ENCODE measurements around the gene KPTN.
"Not testable (repeated sequence)": the region's sequence is repeated elsewhere in the genome, so short reads cannot be mapped to it uniquely, and the experiment has no call there.

The KPTN gene

DNA sequence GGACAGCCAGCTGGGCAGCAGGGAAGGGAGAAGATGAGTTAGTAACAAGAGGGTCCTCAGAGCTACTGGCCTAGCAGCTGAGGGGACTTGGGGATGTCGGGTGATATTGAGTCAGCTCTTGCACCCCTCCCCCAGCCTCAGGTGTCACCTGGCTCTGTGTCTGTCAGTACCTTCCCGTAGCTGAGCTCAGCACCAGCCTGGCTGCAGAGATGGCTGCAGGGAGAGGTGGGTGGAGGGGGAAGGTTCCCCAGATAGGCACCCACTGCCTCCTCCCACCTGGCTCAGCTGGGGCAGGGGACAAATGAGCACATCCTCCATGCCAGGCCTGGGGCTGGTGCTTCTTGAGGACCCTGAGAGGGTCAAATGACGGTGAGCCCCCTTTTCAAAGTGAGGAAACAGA is 6.8 kb upstream of the KPTN start:
- no peak for DNase-seq

DNA sequence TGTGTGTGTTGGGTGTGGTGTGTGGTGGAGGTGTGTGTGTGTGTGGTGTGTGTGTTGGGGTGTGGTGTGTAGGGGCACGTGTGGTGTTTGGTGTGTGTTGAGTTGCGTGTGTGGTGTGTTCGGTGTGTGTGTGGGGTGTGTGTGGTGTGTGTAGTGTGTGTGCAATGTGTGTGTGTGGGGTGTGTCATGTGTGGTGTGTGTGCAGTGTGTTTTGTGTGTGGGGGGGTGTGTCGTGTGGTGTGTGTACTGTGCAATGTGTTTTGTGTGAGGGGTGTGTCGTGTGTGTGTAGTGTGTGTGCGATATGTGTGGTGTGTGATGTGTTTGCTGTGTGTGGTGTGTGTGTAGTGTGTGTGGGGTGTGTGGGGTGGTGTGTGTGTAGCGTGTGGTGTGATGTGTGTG is 6.0 kb upstream of the KPTN start:
- no peak for DNase-seq

DNA sequence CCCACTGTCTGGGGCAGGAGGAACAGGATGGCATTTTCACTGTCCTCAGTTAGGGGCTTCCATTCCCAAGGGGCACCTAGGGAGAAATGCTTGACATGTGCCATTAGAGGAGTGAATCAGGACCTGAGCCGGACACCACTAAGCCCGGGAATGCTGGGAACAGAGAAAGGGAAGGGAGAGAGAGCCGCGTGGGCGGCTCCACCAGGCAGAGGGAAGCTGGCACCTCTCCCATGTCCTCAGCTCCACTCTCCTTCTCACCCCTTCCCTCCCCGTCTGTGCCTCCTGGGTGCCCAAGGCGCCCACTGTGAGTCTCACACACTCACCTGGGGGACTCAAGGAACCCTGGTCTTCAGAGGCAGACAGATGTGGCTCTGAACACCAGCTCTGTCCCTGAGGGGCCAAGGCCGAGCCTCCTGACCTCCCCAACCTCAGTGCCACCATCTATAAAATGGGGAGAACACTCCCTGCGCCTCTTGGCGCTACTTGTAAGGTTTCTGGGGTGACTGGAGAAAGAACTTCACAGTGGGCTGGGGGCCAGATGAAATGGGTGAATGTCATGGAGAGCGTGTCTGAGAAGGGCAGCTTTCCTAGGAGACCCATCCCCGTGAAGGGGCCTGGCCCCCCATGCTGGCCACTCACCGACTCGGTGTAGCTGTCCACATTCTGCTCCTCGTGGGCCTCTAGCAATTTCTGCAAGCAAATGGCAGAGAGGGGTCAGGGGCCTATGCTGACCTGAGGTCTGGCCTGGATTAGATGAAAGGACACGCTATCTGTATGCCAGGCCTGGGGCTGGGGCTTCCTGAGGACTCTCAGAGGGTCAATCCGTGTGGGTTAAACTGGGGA is 5.3 kb upstream of the KPTN start:
- no peak for DNase-seq

DNA sequence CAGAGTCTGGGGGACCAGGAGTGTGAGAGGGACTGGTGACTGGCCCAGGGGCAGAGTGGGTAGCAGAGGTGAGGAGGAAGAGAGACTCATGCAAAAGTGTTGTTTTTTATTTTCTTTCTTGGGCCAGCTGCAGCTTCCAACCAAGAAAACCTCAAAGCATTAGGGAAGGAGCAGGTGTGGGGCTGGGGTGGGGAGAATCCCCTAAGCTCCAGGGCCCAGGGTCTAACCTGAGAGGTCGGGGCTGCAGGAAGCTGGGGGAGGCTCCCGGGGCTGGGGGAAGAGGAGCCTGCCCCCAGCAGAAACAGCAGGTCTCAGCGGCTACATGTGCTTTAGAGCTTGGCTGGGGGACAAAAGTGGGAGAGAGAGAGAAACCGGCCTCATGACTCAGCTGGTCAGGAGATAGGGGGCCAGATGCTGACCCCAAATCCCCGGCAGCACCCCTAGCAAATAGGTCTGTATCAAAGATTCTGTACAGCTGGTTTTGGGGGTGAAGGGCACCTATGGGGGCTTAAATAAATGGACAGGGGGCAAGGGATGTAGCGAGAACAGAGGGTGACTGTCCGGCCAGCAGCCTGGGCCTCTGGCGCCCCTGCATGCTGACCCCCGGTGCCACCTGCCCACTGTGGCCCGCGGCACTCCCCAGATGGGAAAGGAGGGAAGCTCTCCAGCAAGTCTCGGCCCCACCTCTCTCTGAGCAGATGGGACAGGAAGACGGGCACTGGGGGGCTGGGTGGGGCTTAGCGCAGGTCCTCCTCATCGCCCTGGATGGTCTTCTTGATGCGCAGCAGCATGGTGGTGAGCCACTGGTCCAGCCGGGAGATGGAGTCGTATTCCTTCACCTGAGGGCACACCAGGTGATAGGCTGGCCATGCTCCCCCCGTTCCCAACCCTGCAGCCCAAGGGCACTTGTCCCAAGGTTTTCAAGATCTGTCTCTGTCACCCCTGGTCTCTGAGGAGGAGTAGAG is 3.8 kb upstream of the KPTN start:
- DNase-seq: no peak

DNA sequence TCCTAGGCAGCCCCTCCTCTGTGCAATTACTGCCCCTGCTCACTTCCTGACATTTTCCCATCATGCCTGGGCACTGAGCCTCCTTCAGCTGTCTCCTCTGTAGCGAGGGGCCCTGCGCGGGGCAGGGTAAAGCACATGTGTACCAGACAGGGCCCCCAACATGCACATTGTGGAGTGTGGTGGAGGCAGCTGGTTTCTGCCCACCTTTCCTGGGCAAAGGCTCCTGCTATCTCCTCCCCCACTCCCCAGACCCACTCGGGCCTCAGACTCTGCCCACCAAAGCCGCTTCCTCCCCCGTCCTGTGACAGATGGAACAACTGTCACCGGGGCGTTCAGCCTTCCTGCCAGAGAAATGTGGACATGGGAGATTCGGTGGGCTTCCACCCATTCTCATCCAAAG is 2.9 kb upstream of the KPTN start:
- no peak for DNase-seq

DNA sequence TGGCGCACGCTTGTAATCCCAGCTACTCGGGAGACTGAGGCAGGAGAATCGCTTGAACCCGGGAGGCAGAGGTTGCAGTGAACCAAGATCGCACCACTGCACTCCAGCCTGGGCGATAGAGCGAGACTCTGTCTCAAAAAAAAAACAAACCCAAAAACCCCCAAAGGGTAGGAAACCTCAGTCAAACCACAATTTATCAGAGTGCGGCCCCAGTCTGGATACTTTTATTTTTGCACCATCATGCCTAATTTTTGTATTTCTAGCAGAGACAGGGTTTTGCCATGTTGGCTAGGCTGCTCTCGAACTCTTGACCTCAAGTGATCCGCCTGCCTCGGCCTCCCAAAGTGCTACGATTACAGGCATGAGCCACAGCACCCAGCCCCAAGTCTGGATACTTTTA is 2.2 kb upstream of the KPTN start:
- DNase-seq: not testable (repeated sequence)

DNA sequence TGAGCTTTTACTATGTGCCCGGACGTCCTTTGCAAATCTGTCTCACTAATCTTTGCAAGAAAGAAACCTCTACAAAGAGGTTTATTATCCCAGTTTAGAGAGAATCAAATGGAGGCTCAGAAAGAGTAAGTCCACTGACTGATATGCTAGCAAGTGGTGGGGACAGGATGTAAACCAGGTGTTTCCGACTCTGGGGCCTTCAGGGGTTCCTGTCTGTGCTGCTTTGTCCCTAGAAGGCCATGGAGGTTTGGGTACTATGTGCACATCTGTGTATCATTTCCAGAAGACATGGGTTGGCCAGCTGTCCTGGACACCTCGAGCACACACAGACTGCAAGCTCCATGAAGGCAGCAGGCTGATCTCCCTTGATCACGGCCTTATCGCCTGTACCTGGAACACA is 1.2 kb upstream of the KPTN start:
- no peak for DNase-seq

DNA sequence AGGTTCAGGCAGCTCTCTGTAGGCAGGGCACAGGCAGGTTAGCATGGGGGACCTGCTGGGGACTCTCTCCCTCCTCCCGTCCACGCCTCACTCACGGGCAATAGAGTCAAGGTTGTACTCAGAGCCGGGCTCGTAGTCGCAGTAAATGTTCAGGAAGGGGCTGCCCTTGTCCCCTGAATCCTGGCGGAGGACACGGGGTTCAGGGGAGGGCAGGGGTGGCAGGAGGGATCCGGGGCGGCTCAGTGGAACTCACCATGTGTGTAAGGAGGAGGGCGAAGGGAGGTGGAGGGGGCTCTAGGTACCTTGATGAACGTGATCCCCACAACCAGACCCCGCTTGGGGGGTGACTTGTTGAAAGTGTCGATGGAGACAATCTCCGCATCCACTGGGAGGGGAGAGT is 819 bp downstream of the KPTN start:
- DNase-seq: no peak

DNA sequence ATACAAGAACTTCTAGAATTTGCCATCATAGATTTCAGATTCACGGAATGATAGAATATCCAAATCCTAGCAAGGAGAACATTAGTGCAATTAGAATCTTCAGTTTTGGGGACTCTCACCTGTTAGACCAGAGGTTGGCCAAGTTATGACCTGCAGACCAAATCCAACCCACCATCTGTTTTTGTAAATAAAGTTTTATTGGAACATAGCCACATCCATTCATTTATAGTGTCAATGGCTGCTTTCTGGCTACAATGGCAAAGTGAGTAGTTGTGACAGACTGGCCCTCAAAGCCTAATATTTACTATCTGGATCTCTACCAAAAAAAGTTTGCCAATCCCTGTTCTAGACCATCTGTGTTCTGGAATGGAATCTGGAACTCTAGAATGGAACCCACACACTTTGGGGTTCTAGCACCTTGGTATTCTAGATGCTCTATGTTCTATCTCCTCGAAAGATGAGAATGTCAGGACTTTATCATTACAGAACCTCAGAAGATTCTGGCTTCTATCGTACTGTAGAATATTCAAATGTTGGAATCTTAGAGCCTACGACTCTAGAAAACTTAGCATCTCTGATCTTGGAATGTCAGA is 2.5 kb downstream of the KPTN start:
- no peak for DNase-seq

DNA sequence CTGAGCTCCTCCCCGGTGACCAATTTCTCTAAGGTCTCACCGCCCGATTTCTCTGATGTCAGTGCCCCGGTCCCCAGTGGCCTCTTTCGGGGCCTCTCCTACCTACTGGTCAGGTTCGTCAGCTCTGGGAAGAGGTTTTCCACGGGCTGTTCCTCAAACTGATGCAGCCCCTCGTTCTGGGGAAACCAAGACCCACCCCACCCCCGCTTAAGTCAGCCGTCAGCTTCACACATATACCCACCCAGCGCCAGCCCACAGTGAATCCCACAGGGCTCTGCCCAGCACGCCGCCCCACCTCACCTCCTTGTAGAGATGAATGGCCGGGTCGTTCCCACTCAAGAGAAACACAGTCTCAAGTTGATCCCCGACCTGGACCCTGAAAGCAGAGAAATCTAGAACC is 3.4 kb downstream of the KPTN start:
- DNase-seq: no peak

DNA sequence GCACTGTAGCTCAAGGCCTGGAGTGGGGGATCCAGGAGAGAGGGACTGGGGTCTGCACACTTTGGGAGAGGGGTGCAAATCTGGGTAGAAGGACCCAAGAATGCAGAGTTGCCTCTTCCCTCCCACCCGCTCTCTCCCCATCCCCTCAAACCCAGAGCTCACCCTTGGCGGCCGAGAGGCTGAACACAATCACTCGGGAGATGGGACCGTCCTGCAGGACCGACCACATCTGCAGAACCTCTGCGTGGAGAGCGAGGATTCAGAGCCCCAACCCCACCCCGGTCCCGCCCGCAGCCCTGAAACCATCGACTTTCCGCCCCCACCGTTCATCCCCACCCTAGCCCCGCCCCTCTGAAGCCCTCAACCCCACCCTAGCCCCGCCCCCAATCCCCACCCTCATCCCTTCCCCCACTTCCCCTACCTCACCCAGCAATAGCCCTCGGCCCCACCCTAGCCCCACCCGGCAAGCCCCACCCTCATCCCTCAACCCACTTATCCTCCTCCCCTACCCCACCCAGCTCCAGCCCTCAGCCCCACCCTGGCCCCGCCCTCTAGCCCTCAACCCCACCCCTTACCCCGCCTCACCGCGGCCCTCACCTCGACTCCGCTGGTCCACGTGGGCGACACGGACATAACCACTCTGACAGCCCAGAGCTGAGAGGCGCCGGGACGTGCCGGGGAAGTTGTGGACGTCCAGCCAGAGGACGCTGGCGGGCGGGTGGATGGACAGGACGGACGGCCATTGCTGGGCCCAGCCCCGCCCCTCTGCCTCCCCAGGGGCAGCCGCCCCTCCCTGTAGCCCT is 4.1 kb downstream of the KPTN start:
- no peak for DNase-seq

DNA sequence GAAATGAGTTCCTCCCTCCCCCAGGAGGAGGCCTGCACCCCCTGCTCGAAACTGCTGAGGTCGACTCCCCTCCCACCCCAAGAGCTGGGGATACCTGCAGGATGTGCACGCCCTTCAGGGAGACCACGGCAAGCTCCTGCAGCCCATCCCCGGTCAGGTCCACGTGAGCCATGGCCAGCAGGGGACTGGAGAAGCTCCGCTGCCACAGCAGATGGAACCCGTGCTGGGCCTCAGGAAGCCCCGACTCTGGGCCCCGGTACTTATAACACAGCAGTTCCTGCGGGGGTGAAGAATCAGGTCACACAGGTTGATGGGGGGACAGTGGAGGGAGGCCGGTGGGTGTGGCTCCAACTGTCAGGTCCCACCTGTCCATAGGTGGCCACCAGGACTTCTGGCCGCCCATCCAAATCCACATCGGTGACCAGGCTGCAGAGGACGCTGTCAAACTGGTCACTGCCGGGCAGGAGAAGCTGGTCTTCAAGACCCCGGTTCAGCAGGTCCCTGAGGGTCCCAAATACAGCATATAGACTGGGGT is 7.5 kb downstream of the KPTN start:
- DNase-seq: no peak

DNA sequence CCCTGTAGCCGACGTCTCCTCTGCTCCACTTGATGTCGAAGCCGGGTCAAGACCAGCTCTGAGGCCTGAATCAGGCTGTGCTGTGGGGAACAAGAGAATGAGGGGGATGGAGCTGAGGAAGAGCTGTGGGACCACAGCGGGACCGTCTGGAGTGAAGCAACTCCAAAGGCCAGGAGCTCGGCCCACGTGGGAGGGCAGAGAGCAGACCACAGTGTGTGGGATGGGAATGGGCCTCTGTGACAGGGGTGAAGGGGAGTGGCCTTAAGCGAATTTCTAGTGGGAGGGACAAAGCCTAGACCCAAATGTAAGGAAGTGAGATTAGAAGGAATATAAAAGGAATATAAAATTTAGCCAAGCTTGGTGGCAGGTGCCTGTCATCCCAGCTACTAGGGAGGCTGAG is 8.6 kb downstream of the KPTN start:
- DNase-seq: no peak

DNA sequence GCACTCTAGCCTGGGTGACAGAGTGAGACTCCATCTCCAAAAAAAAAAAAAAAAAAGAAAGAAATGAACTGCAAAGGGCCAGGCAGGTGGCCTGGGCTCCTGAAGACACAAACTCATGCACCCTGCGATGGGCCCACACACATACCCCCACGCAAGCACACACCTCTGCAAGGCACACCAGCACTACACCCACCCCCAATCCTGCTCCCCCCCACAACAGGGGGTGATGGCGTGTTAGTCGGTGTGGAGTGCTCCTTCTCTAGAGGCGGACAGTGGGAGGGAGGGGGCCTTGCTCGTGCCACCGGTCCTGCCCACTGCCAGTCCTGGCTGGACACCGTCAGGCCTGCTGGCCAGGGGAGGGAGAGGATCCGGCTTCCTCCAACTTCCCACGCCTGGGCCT is 10.7 kb downstream of the KPTN start:
- no peak for DNase-seq

DNA sequence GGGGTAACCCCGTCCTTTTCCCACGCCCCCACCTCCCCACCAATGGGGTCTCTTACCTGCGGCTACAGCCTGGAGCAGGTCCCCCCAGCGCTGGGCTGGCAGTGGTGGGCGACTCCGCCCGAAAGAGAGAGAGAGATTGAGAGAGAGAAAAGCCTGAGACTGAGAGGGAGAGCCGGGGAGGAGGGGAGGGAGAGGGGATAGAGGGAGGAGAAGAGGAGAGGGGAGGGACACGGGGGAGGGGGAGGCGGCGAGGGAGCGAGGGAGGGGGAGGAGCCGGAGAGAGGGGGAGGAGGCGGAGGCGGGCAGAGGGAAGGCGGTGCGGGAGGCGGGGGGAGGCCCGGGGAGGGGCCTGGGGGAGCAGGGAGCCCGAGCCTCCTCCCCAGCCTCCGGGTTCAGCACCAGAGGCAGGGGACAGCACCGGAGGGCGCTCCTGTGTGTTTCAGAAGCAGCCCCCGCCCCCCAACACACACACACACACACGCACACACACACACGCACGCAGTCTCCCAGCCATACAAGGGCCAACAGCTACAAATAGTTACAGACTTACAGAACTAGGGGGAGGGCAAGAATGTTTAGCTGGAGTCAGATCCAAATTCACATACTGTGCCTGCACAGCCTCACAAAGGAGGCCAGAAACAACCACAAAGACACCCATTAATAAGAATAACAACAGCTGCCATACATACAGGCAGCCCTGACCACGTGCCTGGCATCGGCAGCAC is 12.1 kb downstream of the KPTN start, which contains the start of gene SLC8A2:
Gene SLC8A2, minus strand, starts transcription at position 161 of the 725 bp plus-strand sequence. CDS start 5,490 bp downstream, outside the sequence.
- DNase-seq: peak; percentile 59

DNA sequence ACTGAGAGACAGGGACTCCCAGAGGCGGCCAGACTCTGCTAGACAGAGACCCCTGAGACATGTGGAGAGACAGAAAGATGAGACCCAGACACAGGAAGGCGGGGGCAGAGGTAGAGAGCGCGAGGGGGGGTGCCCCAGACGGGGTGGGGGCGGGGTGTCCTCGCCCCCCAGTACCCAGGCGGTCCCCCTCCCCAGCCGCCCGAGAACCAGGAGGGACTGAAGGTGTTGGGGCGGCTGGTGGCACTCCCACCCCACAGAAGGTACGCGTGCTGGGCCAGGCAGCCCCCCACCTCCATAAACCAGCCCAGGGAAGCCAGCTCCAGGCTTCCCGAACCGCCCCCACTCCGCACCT is 12.7 kb downstream of the KPTN start:
- no peak for DNase-seq

DNA sequence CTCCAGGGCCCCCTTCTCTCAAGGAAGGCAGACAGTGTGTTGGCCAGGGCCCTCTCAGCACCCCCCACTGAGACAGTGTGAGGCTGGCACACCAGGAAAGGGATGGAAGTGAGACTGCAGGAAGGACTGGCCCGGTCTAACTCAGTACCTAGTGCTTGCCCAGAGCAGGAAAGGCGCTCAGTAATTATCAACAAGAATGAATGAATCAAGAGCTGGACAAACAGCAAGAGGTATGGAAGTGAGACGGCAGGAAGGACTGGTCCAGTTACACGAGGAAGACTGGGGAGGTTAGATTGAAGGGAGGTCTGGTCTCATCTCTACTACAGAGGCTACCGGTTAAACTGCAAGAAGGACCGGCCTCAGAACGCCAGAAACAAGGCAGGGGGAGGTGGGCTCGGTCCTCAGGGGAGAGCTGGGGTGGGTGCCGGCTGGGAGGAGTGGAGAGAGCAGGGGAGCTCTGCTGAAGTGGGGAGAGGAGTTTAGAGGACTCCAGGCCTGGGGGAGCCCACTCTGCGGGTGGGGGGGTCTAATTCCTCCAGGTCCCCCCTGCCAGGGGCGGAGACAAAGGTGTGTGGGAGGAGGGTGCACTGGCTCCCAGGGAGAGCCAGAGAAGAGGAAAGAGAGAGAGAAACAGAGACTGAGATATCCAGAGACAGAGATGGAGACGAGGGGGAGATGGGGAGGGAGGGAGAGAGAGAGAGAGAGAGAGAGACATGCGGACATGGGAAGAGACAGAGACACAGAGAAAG is 13.4 kb downstream of the KPTN start:
- no peak for DNase-seq

DNA sequence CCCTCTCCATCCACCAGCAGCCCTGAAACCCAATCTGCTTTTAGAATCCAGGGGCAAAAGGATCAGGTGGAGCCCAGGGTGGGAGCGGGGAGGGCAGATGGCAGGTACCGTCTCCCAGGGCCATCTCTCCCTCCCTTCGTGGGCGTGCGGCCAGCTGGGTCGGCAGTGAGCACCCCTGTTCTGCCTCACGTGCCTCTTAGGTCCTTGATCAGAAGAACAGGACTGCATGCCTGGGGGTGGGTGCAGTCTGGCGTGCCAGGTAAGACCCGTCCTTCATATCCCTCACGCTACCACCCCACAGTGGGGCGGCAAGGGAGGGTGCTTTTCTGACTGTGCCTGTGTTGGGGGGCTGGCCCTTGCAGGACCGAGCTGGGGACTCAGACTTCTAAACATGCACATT is 14.3 kb downstream of the KPTN start:
- DNase-seq: no peak

DNA sequence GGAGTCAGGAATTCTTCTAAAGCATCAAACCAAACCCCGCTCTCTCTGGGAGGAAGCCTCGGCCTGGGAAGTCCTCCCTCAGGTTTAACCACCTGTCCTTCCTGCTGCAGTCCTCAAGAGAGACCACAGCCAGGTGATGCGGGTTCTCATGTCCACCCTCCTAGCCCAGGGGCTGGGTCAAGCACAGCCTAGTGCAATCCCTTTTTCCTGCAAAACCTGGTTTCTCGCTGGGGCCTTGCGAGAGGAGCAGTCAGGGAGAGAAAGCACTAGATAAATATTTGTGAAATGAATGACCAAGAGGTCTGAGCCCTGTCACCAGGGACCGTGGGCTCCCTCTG is 14.7 kb downstream of the KPTN start:
- no peak for DNase-seq

DNA sequence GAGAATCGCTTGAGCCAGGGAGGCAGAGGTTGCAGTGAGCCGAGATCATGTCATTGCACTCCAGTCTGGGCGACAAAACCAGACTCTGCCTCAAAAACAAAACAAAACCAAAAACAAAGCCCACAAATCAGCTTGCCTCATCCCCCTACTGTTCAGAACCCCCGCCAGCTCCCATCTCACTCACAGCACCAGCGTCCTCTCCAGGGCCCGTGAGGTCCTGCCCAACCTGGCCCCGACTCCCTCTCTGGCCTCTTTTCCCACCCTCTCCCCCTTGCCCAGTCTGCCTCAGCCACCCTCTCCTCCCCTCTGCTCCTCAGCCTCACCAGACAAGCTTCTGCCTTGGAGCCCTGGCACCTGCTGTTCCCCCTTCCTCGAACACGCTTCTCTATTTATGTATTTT is 16.1 kb downstream of the KPTN start:
- DNase-seq: no peak

DNA sequence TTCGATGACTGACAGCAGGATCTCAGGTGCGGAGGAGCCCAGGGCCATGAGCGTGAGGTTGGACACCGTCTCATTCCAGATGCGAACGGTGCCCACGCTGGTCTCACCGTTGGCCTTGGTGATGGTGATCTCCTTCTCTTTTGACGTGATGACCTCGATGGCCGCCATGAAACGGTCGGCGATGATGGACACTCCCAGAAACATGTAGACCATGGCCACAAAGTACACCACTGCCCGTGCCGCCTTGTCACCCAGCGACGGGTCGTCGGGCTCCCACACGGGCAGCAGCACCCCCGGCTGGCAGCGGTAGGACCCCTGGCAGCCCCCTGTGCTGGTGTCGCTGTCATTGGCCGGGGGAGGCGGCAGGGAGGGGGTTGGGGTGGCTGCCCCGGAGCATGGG is 18.1 kb downstream of the KPTN start:
- no peak for DNase-seq

Measured in stimulated activated CD4-positive, alpha-beta T cell treated with anti-CD3 and anti-CD28 coated beads, Interleukin-1b, Interleukin-23, amount 100 ng/mL, for 48 hours (primary cell).